ENCODE results near the gene FLNA.

DNA sequence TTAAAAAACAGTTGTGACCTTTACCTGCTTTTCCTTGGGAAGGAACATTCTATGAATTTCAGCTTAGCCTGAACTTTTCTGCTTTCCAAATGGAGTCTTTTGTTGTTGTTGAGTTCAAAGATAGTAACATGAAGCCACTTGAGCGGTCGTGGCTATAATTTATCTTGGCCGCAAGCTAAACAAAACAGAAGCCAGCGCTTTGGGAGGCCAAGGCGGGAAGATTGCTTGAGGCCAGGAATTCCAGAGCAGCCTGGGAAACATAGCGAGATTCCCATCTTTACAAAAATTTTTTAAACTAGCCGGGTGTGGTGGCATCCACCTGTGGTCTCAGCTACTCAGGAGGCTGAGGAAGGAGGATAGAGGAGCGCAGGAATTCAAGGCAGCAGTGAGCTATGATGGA, 48.9 kb downstream of the FLNA start:
- TF ChIP-seq POLR2AphosphoS5 (IDR thresholded peaks at IDR 0.05; ENCODE audit: low read depth, low read length) (no peak), TCF7L2 (IDR thresholded peaks at IDR 0.05; ENCODE audit: low read depth, low read length) (no peak)
- TF ChIP-seq, protein P1, sequence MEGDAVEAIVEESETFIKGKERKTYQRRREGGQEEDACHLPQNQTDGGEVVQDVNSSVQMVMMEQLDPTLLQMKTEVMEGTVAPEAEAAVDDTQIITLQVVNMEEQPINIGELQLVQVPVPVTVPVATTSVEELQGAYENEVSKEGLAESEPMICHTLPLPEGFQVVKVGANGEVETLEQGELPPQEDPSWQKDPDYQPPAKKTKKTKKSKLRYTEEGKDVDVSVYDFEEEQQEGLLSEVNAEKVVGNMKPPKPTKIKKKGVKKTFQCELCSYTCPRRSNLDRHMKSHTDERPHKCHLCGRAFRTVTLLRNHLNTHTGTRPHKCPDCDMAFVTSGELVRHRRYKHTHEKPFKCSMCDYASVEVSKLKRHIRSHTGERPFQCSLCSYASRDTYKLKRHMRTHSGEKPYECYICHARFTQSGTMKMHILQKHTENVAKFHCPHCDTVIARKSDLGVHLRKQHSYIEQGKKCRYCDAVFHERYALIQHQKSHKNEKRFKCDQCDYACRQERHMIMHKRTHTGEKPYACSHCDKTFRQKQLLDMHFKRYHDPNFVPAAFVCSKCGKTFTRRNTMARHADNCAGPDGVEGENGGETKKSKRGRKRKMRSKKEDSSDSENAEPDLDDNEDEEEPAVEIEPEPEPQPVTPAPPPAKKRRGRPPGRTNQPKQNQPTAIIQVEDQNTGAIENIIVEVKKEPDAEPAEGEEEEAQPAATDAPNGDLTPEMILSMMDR (IDR thresholded peaks at IDR 0.05) = no peak
